Stimulated activated naive B cell treated with anti-CD40 and anti-IgM and Interleukin-4, amounts not matched to agents 10 μg/mL and 1 μg/mL and 100 μg/mL, for 72 hours (primary cell): ENCODE results near the gene CC2D2B.
"Not testable (repeated sequence)": the region's sequence is repeated elsewhere in the genome, so short reads cannot be mapped to it uniquely, and the experiment has no call there.

Source experiments
- ATAC-seq, 2 donors: fragments of 150-1000 bp; cut with Tn5 transposase; replicated peaks; 2 replicates each; pipeline ENCODE4 v1.10.0; 2021; ENCODE audit warnings: moderate library complexity in 1 of 2
- DNase-seq: peaks from one replicate; pipeline ENCODE4 v3.0.0; 2021
- H3K27ac Mint-ChIP-seq: one replicate; pipeline ENCODE4 v1.8.0; 2022; ENCODE audit warnings: mild to moderate bottlenecking, mixed read lengths
- H3K27me3 Mint-ChIP-seq, 2 donors: one replicate each; pipeline ENCODE4 v1.8.0; 2022; ENCODE audit warnings: mixed read lengths in 2 of 2
- H3K36me3 Mint-ChIP-seq, 2 donors: one replicate each; pipeline ENCODE4 v1.8.0; 2022; ENCODE audit warnings: mixed read lengths in 2 of 2, mild to moderate bottlenecking in 1 of 2
- H3K4me1 Mint-ChIP-seq, 2 donors: one replicate each; pipeline ENCODE4 v1.8.0; 2022; ENCODE audit warnings: mixed read lengths in 2 of 2, mild to moderate bottlenecking in 1 of 2
- H3K4me3 Mint-ChIP-seq, 2 donors: one replicate each; pipeline ENCODE4 v1.8.0; 2022; ENCODE audit warnings: mild to moderate bottlenecking in 2 of 2, mixed read lengths in 2 of 2, moderate library complexity in 1 of 2
- H3K9me3 Mint-ChIP-seq, 2 donors: one replicate each; pipeline ENCODE4 v1.8.0; 2022; ENCODE audit warnings: mixed read lengths in 2 of 2, mild to moderate bottlenecking in 1 of 2

The CC2D2B gene

GRCh38 chr10:95941115-95941514 lies 33.3 kb downstream of the CC2D2B start:
- H3K36me3 Mint-ChIP-seq: peaks cover 8 to 12% of the 10 kb centered on the region in 2 donors
- no peaks in the 10 kb centered on the region for H3K27me3 Mint-ChIP-seq
- no peak overlapping the region for H3K27ac Mint-ChIP-seq
- H3K4me1 Mint-ChIP-seq: peaks cover under 1 to 2% of the 10 kb centered on the region in 2 donors
- DNase-seq: no peak
- ATAC-seq: no peak
- peaks cover 11 to 12% of the 10 kb centered on the region in 2 donors for H3K9me3 Mint-ChIP-seq
- H3K4me3 Mint-ChIP-seq: no peak overlapping the region

GRCh38 chr10:95963202-95963990 lies 55.6 kb downstream of the CC2D2B start:
- Mint-ChIP-seq H3K9me3 (peaks cover 7 to 10% of the 10 kb centered on the region in 2 donors), H3K36me3 (peaks cover 7% of the 10 kb centered on the region in 2 donors), H3K27ac (peak overlapping the region; percentile 49), H3K27me3 (no peaks in the 10 kb centered on the region), H3K4me3 (peak overlapping the region; percentile 52 to 56), H3K4me1 (peaks cover 15 to 22% of the 10 kb centered on the region in 2 donors)
- ATAC-seq: peak; percentile 61 to 68
- no peak for DNase-seq

DNA sequence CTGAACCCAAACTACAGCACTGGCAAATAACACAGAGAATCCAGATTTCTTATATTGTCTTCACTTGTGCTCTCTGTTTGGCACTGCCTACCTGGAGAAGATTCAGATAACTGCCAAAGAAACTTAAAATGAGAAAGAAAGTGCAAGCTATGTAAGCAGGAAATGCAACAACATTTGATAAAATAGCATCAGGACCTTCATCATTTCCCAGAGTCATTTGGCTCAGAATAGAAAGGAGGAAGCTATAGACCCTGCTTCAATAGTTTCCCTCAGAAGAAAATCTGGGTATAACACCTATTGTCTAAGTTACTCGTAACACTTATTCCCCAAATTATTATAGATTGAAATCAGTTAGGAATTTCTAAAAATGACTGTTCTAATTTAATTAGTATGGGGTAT lies 56.2 kb downstream of the CC2D2B start:
- Mint-ChIP-seq H3K9me3 (peaks cover 4 to 6% of the 10 kb centered on the region in 2 donors), H3K27ac (peak overlapping the region; percentile 20), H3K4me1 (peaks cover 15 to 22% of the 10 kb centered on the region in 2 donors), H3K4me3 (peak overlapping the region; percentile 5 to 56), H3K27me3 (no peaks in the 10 kb centered on the region), H3K36me3 (peaks cover 3 to 4% of the 10 kb centered on the region in 2 donors)
- ATAC-seq (peak; percentile 44 to 58), DNase-seq (no peak)

DNA sequence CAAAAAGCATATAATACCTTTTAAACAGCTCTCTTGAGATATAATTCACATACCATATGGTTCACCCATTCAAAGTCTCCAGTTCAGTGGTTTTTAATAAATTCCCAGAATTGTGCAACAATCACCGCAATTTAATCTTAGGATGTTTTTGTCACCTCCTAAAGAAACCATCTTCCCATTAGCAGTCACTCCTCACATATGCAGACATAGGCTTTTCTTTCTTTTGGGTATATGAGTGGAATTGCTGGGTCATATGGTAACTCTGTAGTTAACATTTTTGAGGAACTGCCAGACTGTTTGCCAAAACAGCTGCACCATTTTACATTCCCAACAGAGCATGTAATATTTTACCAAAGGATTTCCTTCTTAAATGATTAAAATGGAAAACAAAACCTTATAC lies 57.0 kb downstream of the CC2D2B start:
- DNase-seq: no peak
- Mint-ChIP-seq H3K27ac (no peak overlapping the region), H3K27me3 (no peaks in the 10 kb centered on the region), H3K36me3 (peaks cover 3 to 4% of the 10 kb centered on the region in 2 donors), H3K4me3 (no peak overlapping the region), H3K4me1 (peaks cover 15 to 22% of the 10 kb centered on the region in 2 donors), H3K9me3 (peaks cover 4 to 6% of the 10 kb centered on the region in 2 donors)
- no peak for ATAC-seq

DNA sequence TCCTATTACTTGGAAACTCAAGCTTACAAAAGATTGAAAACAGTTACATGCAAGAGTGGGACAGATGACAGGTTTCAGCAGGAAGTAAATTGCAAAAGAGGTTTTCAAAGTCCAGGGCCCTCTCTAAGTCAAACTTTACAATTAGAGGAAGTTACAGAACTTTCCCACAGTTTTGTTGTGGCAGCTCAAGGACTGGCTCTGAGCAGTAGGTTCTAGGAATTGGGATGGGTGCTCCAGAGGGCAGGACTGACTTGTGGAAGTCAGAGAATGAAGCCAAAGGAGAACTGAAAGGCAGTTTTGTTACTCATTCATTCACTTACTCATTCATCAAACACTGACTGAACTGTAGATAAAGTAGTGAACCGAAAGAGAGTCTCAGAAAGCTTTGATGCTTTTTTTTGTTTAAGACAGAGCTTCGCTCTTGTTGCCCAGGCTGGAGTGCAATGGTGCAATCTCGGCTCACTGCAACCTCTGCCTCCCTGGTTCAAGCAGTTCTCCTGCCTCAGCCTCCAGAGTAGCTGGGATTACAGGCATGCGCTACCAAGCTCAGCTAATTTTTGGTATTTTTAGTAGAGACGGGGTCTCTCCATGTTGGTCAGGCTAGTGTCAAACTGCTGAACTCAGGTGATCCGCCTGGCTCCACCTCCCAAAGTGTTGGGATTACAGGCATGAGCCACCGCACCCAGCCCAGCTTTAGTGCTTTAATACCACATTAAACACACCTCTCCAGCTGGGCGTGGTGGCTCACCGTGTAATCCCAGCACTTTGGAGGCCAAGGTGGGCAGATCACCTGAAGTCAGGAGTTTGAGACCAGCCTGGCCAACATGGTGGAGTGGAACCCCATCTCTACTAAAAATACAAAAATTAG lies 68.8 kb downstream of the CC2D2B start:
- Mint-ChIP-seq H3K4me1 (no peaks in the 10 kb centered on the region), H3K9me3 (no peaks in the 10 kb centered on the region), H3K27ac (no peak overlapping the region), H3K4me3 (no peak overlapping the region), H3K36me3 (no peaks in the 10 kb centered on the region), H3K27me3 (peaks cover 0 to 5% of the 10 kb centered on the region in 2 donors)
- no peak for DNase-seq
- ATAC-seq: peak in 1 of 2 donors; percentile 48

GRCh38 chr10:95982200-95982599 lies 74.4 kb downstream of the CC2D2B start:
- ATAC-seq: no peak
- Mint-ChIP-seq H3K27ac (no peak overlapping the region), H3K4me1 (no peaks in the 10 kb centered on the region), H3K27me3 (no peaks in the 10 kb centered on the region), H3K4me3 (no peak overlapping the region), H3K36me3 (peaks cover 0 to 1% of the 10 kb centered on the region in 2 donors), H3K9me3 (no peaks in the 10 kb centered on the region)
- no peak for DNase-seq

GRCh38 chr10:95987685-95988426 lies 80.1 kb downstream of the CC2D2B start:
- peaks cover 7 to 10% of the 10 kb centered on the region in 2 donors for H3K4me1 Mint-ChIP-seq
- no peak overlapping the region for H3K4me3 Mint-ChIP-seq
- no peaks in the 10 kb centered on the region for H3K9me3 Mint-ChIP-seq
- DNase-seq (no peak), ATAC-seq (peak; percentile 89 to 96)
- no peak overlapping the region for H3K27ac Mint-ChIP-seq
- peaks cover 0 to 1% of the 10 kb centered on the region in 2 donors for H3K36me3 Mint-ChIP-seq
- H3K27me3 Mint-ChIP-seq: no peaks in the 10 kb centered on the region

GRCh38 chr10:95988702-95989101 lies 80.9 kb downstream of the CC2D2B start:
- DNase-seq (no peak), ATAC-seq (no peak)
- H3K9me3 Mint-ChIP-seq: no peaks in the 10 kb centered on the region
- H3K4me3 Mint-ChIP-seq: no peak overlapping the region
- no peak overlapping the region for H3K27ac Mint-ChIP-seq
- H3K36me3 Mint-ChIP-seq: no peaks in the 10 kb centered on the region
- H3K27me3 Mint-ChIP-seq: no peaks in the 10 kb centered on the region
- peaks cover 7 to 10% of the 10 kb centered on the region in 2 donors for H3K4me1 Mint-ChIP-seq

GRCh38 chr10:95994376-95994775 lies 86.6 kb downstream of the CC2D2B start:
- ATAC-seq, H3K4me3 Mint-ChIP-seq, H3K27me3 Mint-ChIP-seq, H3K4me1 Mint-ChIP-seq, H3K36me3 Mint-ChIP-seq, DNase-seq, H3K27ac Mint-ChIP-seq, H3K9me3 Mint-ChIP-seq: not testable (repeated sequence)

DNA sequence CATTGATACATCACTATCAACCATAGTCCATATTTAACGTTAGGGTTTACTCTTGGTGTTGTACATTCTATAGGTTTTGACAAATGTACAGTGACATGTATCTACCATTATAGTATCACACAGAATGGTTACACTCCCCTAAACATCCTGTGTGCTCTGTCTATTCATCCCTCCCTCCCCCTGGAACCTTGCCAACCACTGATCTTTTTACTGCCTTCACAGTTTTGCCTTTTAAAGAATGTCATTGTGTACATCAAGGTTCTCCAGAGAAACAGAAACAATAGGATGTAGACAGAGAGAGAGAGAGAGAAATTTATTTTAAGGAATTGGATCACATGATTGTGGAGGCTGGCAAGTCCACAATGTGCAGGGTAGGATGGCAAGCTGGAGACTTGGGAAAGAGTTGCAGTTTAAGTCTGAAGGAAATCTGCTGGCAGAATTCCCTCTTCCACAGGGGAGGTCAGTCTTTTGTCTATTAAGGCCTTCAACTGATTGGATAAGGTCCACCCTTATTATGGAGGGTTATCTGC lies 90.5 kb downstream of the CC2D2B start:
- Mint-ChIP-seq H3K4me3 (no peak overlapping the region), H3K4me1 (peaks cover 0 to 5% of the 10 kb centered on the region in 2 donors), H3K36me3 (peaks cover 3 to 6% of the 10 kb centered on the region in 2 donors), H3K27ac (no peak overlapping the region), H3K9me3 (no peaks in the 10 kb centered on the region), H3K27me3 (no peaks in the 10 kb centered on the region)
- DNase-seq: no peak
- ATAC-seq: no peak

- Mint-ChIP-seq H3K9me3 (no peaks in the 10 kb centered on the region), H3K36me3 (peaks cover 0 to 3% of the 10 kb centered on the region in 2 donors), H3K27me3 (peaks cover 0 to 5% of the 10 kb centered on the region in 2 donors), H3K4me3 (no peak overlapping the region), H3K4me1 (peaks cover 0 to 4% of the 10 kb centered on the region in 2 donors), H3K27ac (no peak overlapping the region)
- no peak for ATAC-seq
- no peak for DNase-seq
These were observed 106.2 kb downstream of the CC2D2B start for GRCh38 chr10:96013956-96014355.

DNA sequence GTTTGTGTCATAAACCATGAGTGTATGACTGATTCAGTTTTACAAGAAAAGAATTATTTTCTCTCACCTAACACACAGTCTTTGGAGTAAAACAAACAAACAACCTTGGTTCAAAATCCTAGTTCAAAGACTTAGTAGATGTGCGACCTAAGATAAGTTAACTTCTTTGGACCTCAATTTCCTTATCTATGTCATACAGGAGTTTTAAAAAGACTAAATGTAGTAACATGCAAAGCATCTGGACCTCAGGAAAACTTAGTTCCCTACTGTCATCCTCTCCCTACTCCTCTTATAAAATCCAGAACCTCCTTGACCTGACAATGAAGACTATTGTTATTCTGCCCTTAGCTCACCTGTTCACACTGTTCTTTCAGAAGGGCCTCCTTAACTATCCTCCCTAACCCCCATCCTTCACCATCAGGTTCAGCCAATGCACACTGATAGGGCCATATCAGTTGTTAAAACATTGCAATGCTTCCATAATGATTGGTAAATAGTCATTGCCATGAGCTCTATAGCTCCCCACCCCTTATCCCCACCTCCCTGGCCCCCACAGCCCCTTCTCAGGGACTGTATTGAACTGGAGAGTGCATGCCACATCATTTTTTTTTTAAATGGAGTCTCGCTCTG lies 106.8 kb downstream of the CC2D2B start:
- ATAC-seq (no peak), DNase-seq (no peak)
- H3K27ac Mint-ChIP-seq: no peak overlapping the region
- peaks cover 0 to 3% of the 10 kb centered on the region in 2 donors for H3K36me3 Mint-ChIP-seq
- H3K4me1 Mint-ChIP-seq: peaks cover 0 to 4% of the 10 kb centered on the region in 2 donors
- no peaks in the 10 kb centered on the region for H3K9me3 Mint-ChIP-seq
- no peak overlapping the region for H3K4me3 Mint-ChIP-seq
- H3K27me3 Mint-ChIP-seq: peaks cover 0 to 5% of the 10 kb centered on the region in 2 donors

DNA sequence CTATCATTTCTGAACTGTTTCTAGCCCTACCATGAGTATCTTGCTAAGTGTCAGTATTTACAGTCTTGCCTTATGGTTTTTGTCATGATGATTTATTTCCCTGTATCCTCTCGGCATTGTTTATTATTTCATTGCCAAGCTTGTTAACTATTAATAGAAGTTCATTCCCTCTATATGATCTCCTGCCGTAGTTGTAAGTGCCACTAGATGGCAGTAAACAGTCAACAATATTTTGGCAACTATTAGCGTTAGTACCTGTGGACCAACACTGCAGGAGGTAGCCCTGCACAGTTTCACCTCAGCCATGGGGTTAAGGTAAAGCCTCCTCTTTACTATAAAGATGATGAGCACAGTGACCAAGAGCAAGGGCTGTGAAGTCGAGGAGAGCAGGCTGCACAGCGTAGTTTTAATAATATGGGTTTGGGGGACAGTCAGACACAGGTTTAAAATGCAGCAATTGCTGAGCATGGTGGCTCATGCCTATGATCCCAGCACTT lies 109.5 kb downstream of the CC2D2B start:
- Mint-ChIP-seq H3K4me1 (peaks cover 0 to 4% of the 10 kb centered on the region in 2 donors), H3K4me3 (no peak overlapping the region), H3K27me3 (peaks cover 0 to 5% of the 10 kb centered on the region in 2 donors), H3K9me3 (no peaks in the 10 kb centered on the region), H3K36me3 (peaks cover 3% of the 10 kb centered on the region in 2 donors), H3K27ac (no peak overlapping the region)
- DNase-seq (peak; percentile 15), ATAC-seq (peak; percentile 89 to 95)
